ENCODE measurements around the gene HPCAL1.

HPCAL1 gene

DNA sequence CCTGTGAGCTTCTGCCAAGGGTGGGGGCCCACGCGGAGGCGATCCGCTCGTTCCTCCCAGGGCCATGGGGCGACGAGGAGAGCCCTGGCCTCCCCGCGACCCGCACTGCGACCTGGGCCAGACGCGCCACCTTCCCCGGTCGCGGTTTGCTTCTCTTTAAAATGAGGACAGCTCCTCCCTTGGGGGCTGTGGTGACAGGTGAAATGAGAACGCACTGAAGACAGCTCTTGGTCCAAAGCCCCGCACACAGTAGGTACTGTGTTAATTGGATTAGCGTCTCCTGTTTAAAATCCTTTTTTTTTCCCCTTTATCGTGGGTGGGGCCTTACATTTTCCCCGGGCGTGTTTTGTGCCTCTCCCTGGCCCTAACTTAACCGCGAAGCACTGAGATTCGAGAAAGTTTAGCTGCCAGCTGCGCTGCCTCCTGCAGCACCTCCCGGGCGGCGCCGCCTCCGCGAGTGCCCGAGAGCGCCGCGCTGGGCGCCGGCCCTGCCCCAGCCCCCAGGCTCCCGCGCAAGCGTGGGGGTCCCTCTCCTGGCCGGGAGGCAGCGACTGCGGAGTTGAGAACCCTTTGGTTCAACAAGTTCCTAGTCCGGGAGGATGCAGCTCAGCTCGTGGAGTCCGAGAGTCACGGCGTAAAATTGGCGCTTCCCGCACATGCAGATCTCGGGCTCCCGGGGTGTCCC, 1.1 kb downstream of the HPCAL1 start:
- Histone ChIP-seq H4K20me1 (ENCODE audit: control insufficient read depth, insufficient read depth, low read depth, low read length) (peaks cover 16% of the 10 kb centered on the region), H3K27me3 (ENCODE audit: control insufficient read depth, low read length) (peaks cover 45% of the 10 kb centered on the region), H3K4me3 (ENCODE audit: low read length) (peak overlapping the region; percentile 93), H3K4me1 (ENCODE audit: control insufficient read depth, low read length) (peaks cover 35% of the 10 kb centered on the region), H3K9me2 (replicated peaks; ENCODE audit: control insufficient read depth, low read length) (no peaks in the 10 kb centered on the region), H3F3A (ENCODE audit: control insufficient read depth, insufficient read depth) (peaks cover 6% of the 10 kb centered on the region), H3K9me3 (ENCODE audit: control insufficient read depth, insufficient read depth, low read length) (peaks cover 2% of the 10 kb centered on the region; the same call in 1 of the 2 replicates), H3K36me3 (ENCODE audit: control insufficient read depth, low read length) (no peaks in the 10 kb centered on the region), H3K4me2 (ENCODE audit: low read length) (peak overlapping the region; percentile 100), H3K79me2 (ENCODE audit: control insufficient read depth, low read length) (peaks cover 22% of the 10 kb centered on the region), H3K27ac (ENCODE audit: low read depth, low read length) (no peak overlapping the region)
- TF ChIP-seq EZH2phosphoT487 (IDR thresholded peaks at IDR 0.05; ENCODE audit: borderline replicate concordance, low read length) (no peak), CTCF (IDR thresholded peaks at IDR 0.05; ENCODE audit: low read depth, low read length, poor library complexity, severe bottlenecking) (no peak)

DNA sequence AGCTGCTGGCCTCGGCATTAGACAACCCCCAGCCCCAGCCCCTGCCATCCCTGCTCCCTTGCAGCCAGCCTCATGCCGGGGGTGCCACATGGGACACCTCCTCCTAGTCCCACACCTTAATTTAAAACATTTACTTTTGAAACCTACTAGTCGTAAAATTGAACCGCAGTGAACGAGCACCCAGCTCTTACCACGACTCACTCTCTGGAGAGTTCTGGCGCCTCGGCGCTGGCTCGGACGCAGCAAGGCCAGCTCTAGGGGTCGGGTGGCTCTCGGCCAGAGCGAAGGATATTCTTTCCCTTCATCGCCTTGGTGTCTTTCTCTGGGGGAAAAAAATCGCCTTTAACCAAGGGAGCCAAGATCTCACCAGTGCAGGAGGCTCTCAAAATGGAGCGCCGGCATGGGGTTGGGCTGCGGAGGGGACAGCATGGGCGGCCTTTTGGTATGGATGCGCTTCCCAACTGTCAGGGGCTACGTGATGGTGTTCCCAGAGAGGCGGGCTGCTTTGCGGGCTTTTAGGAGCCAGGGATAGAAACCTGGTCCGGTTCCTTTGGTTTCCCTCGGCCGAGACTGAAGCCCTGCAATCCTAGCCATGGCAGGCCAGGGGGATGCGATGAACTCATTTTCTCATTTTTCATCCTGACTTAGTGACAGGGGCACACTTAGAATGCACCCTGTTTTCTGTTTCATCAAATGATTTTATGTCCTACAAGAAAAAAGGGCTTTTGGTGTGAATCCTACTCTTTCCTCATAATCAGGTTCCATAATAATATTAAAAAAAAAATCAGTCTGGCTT, 2.0 kb downstream of the HPCAL1 start:
- H3K9me2 ChIP-seq (replicated peaks; ENCODE audit: control insufficient read depth, low read length) = no peaks in the 10 kb centered on the region
- peaks cover 22% of the 10 kb centered on the region for H3K79me2 ChIP-seq (ENCODE audit: control insufficient read depth, low read length)
- H3K4me3 ChIP-seq (ENCODE audit: low read length) = peak overlapping the region; percentile 93
- H3K4me2 ChIP-seq (ENCODE audit: low read length) = peak overlapping the region; percentile 100
- no peak overlapping the region for H3K27ac ChIP-seq (ENCODE audit: low read depth, low read length)
- H4K20me1 ChIP-seq (ENCODE audit: control insufficient read depth, insufficient read depth, low read depth, low read length) = peaks cover 17% of the 10 kb centered on the region
- H3K9me3 ChIP-seq (ENCODE audit: control insufficient read depth, insufficient read depth, low read length) = no peaks in the 10 kb centered on the region
- no peaks in the 10 kb centered on the region for H3K36me3 ChIP-seq (ENCODE audit: control insufficient read depth, low read length)
- peaks cover 35% of the 10 kb centered on the region for H3K4me1 ChIP-seq (ENCODE audit: control insufficient read depth, low read length)
- TF ChIP-seq EZH2phosphoT487 (IDR thresholded peaks at IDR 0.05; ENCODE audit: borderline replicate concordance, low read length) (no peak), CTCF (IDR thresholded peaks at IDR 0.05; ENCODE audit: low read depth, low read length, poor library complexity, severe bottlenecking) (no peak)
- peaks cover 45% of the 10 kb centered on the region for H3K27me3 ChIP-seq (ENCODE audit: control insufficient read depth, low read length)
- H3F3A ChIP-seq (ENCODE audit: control insufficient read depth, insufficient read depth) = peaks cover 6% of the 10 kb centered on the region

GRCh38 chr2:10305254-10305635, 2.5 kb downstream of the HPCAL1 start:
- Histone ChIP-seq H3F3A (ENCODE audit: control insufficient read depth, insufficient read depth) (peaks cover 6% of the 10 kb centered on the region), H3K27me3 (ENCODE audit: control insufficient read depth, low read length) (peaks cover 45% of the 10 kb centered on the region), H3K9me2 (replicated peaks; ENCODE audit: control insufficient read depth, low read length) (no peaks in the 10 kb centered on the region), H3K36me3 (ENCODE audit: control insufficient read depth, low read length) (no peaks in the 10 kb centered on the region), H3K4me2 (ENCODE audit: low read length) (0 out of 2 replicates have a peak overlapping the region, but pooled peaks have one; percentile 7), H3K4me3 (ENCODE audit: low read length) (no peak overlapping the region), H4K20me1 (ENCODE audit: control insufficient read depth, insufficient read depth, low read depth, low read length) (peaks cover 19% of the 10 kb centered on the region), H3K27ac (ENCODE audit: low read depth, low read length) (no peak overlapping the region), H3K4me1 (ENCODE audit: control insufficient read depth, low read length) (peaks cover 35% of the 10 kb centered on the region), H3K79me2 (ENCODE audit: control insufficient read depth, low read length) (peaks cover 24% of the 10 kb centered on the region), H3K9me3 (ENCODE audit: control insufficient read depth, insufficient read depth, low read length) (no peaks in the 10 kb centered on the region)
- TF ChIP-seq CTCF (IDR thresholded peaks at IDR 0.05; ENCODE audit: low read depth, low read length, poor library complexity, severe bottlenecking) = no peak
- TF ChIP-seq EZH2phosphoT487 (IDR thresholded peaks at IDR 0.05; ENCODE audit: borderline replicate concordance, low read length) = no peak
